OCI-LY7 (cell line): ENCODE results near the gene FAM187B. TPM values are rescaled to one million over a fixed set of nuclear protein-coding genes. Genes with fewer than 3 reads are reported as not detected.
A peak's percentile ranks its signal among the peaks of the same experiment; 100 is the strongest.

ENCODE experiments used
- BruUV-seq: library from RNA; stranded (reverse); fragments of 400-500 nt; replicated peaks from 2 replicates; lab custom pipeline; 2021; lab: Mats Ljungman, UMichigan
- CTCF ChIA-PET: fragments of 300-600 bp; sonication (Branson Sonifier 250); formaldehyde crosslinking; loops from one replicate; lab custom pipeline; 2022; ENCODE audit warnings: antibody characterized with exemption; ENCODE audit not compliant: unreplicated experiment; lab: Charles Lee
- POLR2A ChIA-PET: fragments of 300-600 bp; sonication (Branson Sonifier 250); formaldehyde crosslinking; loops from one replicate; lab custom pipeline; 2022; ENCODE audit warnings: antibody characterized with exemption; lab: Charles Lee
- DNase-seq: peaks from one replicate; pipeline ENCODE4 v3.0.0-alpha.2; 2015; ENCODE audit warnings: low spot score
- H2AFZ ChIP-seq: fragments of 200-600 bp; sonication (generic), shearing (Covaris generic); 2 replicates; pipeline ENCODE4 v1.6.1; 2014; ENCODE audit warnings: mild to moderate bottlenecking, antibody characterized with exemption, low read length, moderate library complexity
- H3K27ac ChIP-seq: fragments of 200-600 bp; sonication (generic); 2 replicates; pipeline ENCODE4 v1.5.1; 2014; ENCODE audit warnings: mixed run types, low read depth, mild to moderate bottlenecking, moderate library complexity, low read length, inconsistent platforms; ENCODE audit not compliant: poor library complexity, severe bottlenecking
- H3K36me3 ChIP-seq: fragments of 200-600 bp; sonication (generic); 2 replicates; pipeline ENCODE4 v1.6.1; 2014; ENCODE audit warnings: mild to moderate bottlenecking, antibody characterized with exemption, low read length, moderate library complexity, mixed read lengths; ENCODE audit not compliant: insufficient read depth
- H3K4me1 ChIP-seq: fragments of 200-600 bp; sonication (generic); 2 replicates; pipeline ENCODE4 v1.5.1; 2014; ENCODE audit warnings: mild to moderate bottlenecking, low read length; ENCODE audit not compliant: insufficient read depth, poor library complexity, severe bottlenecking
- H3K4me2 ChIP-seq: fragments of 200-600 bp; sonication (generic); 2 replicates; pipeline ENCODE4 v1.6.1; 2014; ENCODE audit warnings: mild to moderate bottlenecking, low read length
- H3K4me3 ChIP-seq: fragments of 200-600 bp; sonication (generic); 2 replicates; pipeline ENCODE4 v1.5.1; 2014; ENCODE audit warnings: mild to moderate bottlenecking, low read depth, low read length; ENCODE audit not compliant: poor library complexity, severe bottlenecking
- H3K79me2 ChIP-seq: fragments of 200-600 bp; sonication (generic); 2 replicates; pipeline ENCODE4 v1.6.1; 2016; ENCODE audit warnings: low read depth, mild to moderate bottlenecking, low read length, moderate library complexity, mixed read lengths; ENCODE audit not compliant: insufficient read depth
- H3K9me2 ChIP-seq: fragments of 200-600 bp; sonication (generic); 2 replicates; pipeline ENCODE4 v1.6.1; 2016; ENCODE audit warnings: mild to moderate bottlenecking, low read length, mixed read lengths; ENCODE audit not compliant: insufficient read depth
- H3K9me3 ChIP-seq: fragments of 200-600 bp; sonication (generic); 2 replicates; pipeline ENCODE4 v1.6.1; 2014; ENCODE audit warnings: mild to moderate bottlenecking, mixed run types, low read length, mixed read lengths
- H4K20me1 ChIP-seq: fragments of 200-600 bp; sonication (generic); 2 replicates; pipeline ENCODE4 v1.6.1; 2014; ENCODE audit warnings: mild to moderate bottlenecking, antibody characterized with exemption, low read length, moderate library complexity, mixed read lengths; ENCODE audit not compliant: insufficient read depth
- CTCF ChIP-seq: fragments of 200-600 bp; sonication (generic); conservative IDR thresholded peaks from 2 replicates; pipeline ENCODE4 v1.5.1; 2014; ENCODE audit warnings: mild to moderate bottlenecking, antibody characterized with exemption, low read length, moderate library complexity, mixed read lengths
- EZH2phosphoT487 ChIP-seq: fragments of 200-600 bp; sonication (generic); IDR thresholded peaks from 2 replicates; pipeline ENCODE4 v1.6.1; 2018; ENCODE audit warnings: low read depth, borderline replicate concordance, mild to moderate bottlenecking, mixed run types, antibody characterized with exemption, low read length, moderate library complexity, mixed read lengths
- intact Hi-C: fragments of 100-400 bp; cut with micrococcal nuclease; formaldehyde crosslinking; loops from one replicate; pipeline ENCODE4 v1.10.0; 2022; ENCODE audit not compliant: unreplicated experiment
- total RNA-seq, 2 experiments: library from RNA; depleted of rRNA in 1 of 2; stranded (reverse); fragments of >200 nt in 1 of 2; shearing (Covaris generic) in 1 of 2; gene quantifications; 2 replicates each; pipeline ENCODE4 v1.2.3, GENCODE V29; 2014 to 2022

The FAM187B gene
- total RNA-seq, 2 experiments from 2014 or later = not detected

- peak; percentile 86 for DNase-seq
- Histone ChIP-seq H4K20me1 (no peaks in the 10 kb centered on the region), H3K27ac (peak overlapping the region; percentile 81), H3K9me2 (no peaks in the 10 kb centered on the region), H3K9me3 (no peaks in the 10 kb centered on the region), H3K4me3 (peak overlapping the region; percentile 98), H3K36me3 (peaks cover 72% of the 10 kb centered on the region), H2AFZ (0 out of 2 replicates have a peak overlapping the region, but pooled peaks have one; percentile 25), H3K4me1 (peaks cover 49% of the 10 kb centered on the region), H3K79me2 (peaks cover 9% of the 10 kb centered on the region; the same call in 1 of the 2 replicates), H3K4me2 (peak overlapping the region; percentile 91)
- BruUV-seq = no TSS peak
- intact Hi-C loops = loop anchor here (2.0 to 5.0 kb wide), 4 partner anchors 19 to 126 kb away; partner anchors contain the start of genes FFAR1, FXYD7 and LSR
- no peak for TF ChIP-seq EZH2phosphoT487
- no peak for TF ChIP-seq CTCF
- ChIA-PET CTCF (no interaction called here), POLR2A (interaction anchor here (0.6 kb wide), 2 partner anchors 57 to 59 kb away, joined by 3 read pairs; no protein-coding TSS in a partner anchor)
These were observed 39.4 kb upstream of the FAM187B start for GRCh38 chr19:35267818-35268535.

GRCh38 chr19:35267353-35267817, 38.8 kb upstream of the FAM187B start:
- POLR2A ChIA-PET = no interaction called here
- peaks cover 48% of the 10 kb centered on the region for H3K4me1 ChIP-seq

More at GRCh38 chr19:35267353-35267817, 38.8 kb upstream of the FAM187B start:
- no peaks in the 10 kb centered on the region for H3K9me2 ChIP-seq
- H3K79me2 ChIP-seq = peaks cover 9% of the 10 kb centered on the region; the same call in 1 of the 2 replicates
- peak; percentile 58 for DNase-seq
- no peaks in the 10 kb centered on the region for H3K9me3 ChIP-seq
- peak overlapping the region; percentile 91 for H3K4me2 ChIP-seq
- H3K4me3 ChIP-seq = peak overlapping the region; percentile 98
- CTCF ChIA-PET = no interaction called here
- peaks cover 71% of the 10 kb centered on the region for H3K36me3 ChIP-seq
- intact Hi-C loops = loop anchor here (2.0 to 5.0 kb wide), 2 partner anchors 19 to 125 kb away; partner anchors contain the start of genes FXYD7 and LSR
- H4K20me1 ChIP-seq = no peaks in the 10 kb centered on the region
- TF ChIP-seq EZH2phosphoT487 = no peak
- TF ChIP-seq CTCF = no peak; the same call in 1 of the 2 replicates
- TSS peak; percentile 59 for BruUV-seq
- peak overlapping the region; percentile 81 for H3K27ac ChIP-seq
- 0 out of 2 replicates have a peak overlapping the region, but pooled peaks have one; percentile 25 for H2AFZ ChIP-seq
